Measurements from ENCODE around the gene CADM4. TPM values are rescaled to one million over a fixed set of nuclear protein-coding genes. Genes with fewer than 3 reads are reported as not detected.
A peak's percentile ranks its signal among the peaks of the same experiment; 100 is the strongest.

The CADM4 gene
- 23.1 and 25.0 TPM in 2 replicates for total RNA-seq (2021; fragmentation: NEBNext Ultra II Directional; extraction: Animal tissue kit (Norgen Biotek cat#: 25700))
- 13.5 and 20.7 TPM in 2 replicates for polyA plus RNA-seq (2011; rRNA removed)
- polyA plus RNA-seq (2011; cell fraction: cytosol; rRNA removed): 13.8 TPM
- polyA plus RNA-seq (2011; cell fraction: nucleus; rRNA removed): 16.9 TPM
- 20.2 to 29.4 TPM (median 26.6 TPM) in 4 replicates for polyA plus RNA-seq (2012, experiment 1 of 2)
- 12.6 TPM for polyA plus RNA-seq (2012, experiment 2 of 2)
- 33.6 TPM for polyA plus RNA-seq (2013, experiment 1 of 2)
- 39.6 TPM for polyA plus RNA-seq (2013, experiment 2 of 2)
- 6.4 and 8.3 TPM in 2 replicates for polyA minus RNA-seq (2011; rRNA and poly(A)+ RNA removed)
- 9.4 TPM for polyA minus RNA-seq (2011; cell fraction: cytosol; rRNA and poly(A)+ RNA removed)
- 3.7 TPM for polyA minus RNA-seq (2011; cell fraction: nucleus; rRNA and poly(A)+ RNA removed)
- long read RNA-seq, experiment 1, partial matches to known transcripts: 1 of 9 reads
- long read RNA-seq, experiment 1, other reads (novel, unspliced or antisense): 7 of 9 reads
- long read RNA-seq, experiment 2, partial matches to known transcripts: 4 of 5 reads
- long read RNA-seq, experiment 2, other reads (novel, unspliced or antisense): 1 of 5 reads

DNA sequence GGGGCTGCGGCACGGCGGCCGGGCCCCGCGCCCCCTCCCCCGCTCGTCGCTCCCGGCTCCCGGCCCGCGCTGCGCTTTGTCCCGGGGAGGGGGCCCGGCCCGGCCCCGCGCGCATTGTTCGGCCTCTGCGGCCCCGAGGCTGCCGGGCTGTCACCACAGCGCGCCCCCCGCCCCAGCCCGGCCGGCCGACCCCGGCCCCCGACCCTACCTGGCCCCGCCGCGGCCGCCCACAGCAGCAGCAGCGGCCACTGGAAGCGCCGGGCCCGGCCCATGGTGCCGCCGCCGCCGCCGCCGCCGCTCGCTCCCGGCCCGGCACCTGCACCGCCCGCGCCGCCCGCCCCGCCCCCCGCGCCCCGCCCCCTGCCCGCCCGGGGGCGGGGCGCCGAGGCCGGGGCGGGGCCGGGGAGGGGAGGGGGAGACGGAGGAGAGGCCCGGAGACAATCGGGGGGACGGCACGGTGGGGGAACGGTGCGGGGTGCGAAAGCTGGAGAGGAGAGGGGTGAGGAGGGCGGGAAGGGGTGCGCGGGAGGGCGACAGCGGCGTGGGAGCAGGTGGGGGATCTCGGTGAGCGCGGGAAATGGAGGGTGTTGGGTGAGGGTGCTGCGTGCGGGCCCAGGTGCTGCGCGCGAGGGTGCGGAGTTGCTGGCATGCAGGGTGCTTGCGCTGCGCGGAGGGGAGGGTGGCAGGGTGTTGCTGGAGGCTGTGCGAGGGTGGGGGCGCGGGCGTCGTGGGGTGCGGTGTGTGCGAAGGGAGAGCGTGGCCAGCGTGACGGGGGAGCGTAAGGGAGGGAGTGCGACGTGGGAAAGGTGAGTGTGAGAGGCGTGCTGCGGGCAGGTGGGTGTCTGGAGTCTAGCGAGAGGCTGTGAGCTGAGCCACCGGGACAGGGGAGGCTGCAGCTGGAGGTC is at the start of gene CADM4:
TSS of gene CADM4 (minus strand) at position 332 of the 905 bp plus-strand sequence. CDS start at position 272, 60 bp downstream.
- Histone ChIP-seq H3K79me2 (ENCODE audit: control insufficient read depth in 1 of 2, insufficient read depth in 2 of 2, low read length in 2 of 2) (no peaks in the 10 kb centered on the region), H4K20me1 (replicated peaks in 1 of 2; ENCODE audit: control insufficient read depth in 1 of 2, insufficient read depth in 2 of 2, low read length in 2 of 2) (no peaks in the 10 kb centered on the region), H3K9ac (replicated peaks in 1 of 4; ENCODE audit: extremely low read depth in 1 of 4, low read depth in 3 of 4, low read length in 3 of 4) (peak within 1 kb of the TSS in 2 of 4 experiments; percentile 43 to 51; a peak in 4 of 7 replicates), H2BK120ac (replicated peaks; ENCODE audit: low read depth, low read length) (no peak within 1 kb of the TSS), H3K4me2 (ENCODE audit: insufficient read depth in 1 of 2, low read depth in 2 of 2, low read length in 2 of 2) (peak within 1 kb of the TSS; percentile 89 to 92), H3K4ac (replicated peaks; ENCODE audit: insufficient read length, low read depth, low read length) (no peak within 1 kb of the TSS), H4K91ac (replicated peaks; ENCODE audit: insufficient read length, low read length) (peak within 1 kb of the TSS; percentile 48), H3K4me1 (replicated peaks in 1 of 4; ENCODE audit: control insufficient read depth in 3 of 4, insufficient read depth in 4 of 4, low read length in 3 of 4) (peaks cover 6 to 24% (median 16%) of the 10 kb centered on the region in 4 experiments), H3K23ac (ENCODE audit: insufficient read length) (no peak within 1 kb of the TSS), H3K18ac (ENCODE audit: extremely low read depth, low read length) (peak within 1 kb of the TSS; percentile 65), H3K27ac (ENCODE audit: low read depth, low read length) (no peak within 1 kb of the TSS), H3K14ac (ENCODE audit: insufficient read length) (no peak within 1 kb of the TSS), H4K8ac (ENCODE audit: extremely low read depth, insufficient read depth, low read length) (no peak within 1 kb of the TSS; the same call in 1 of the 2 replicates), H3K79me1 (ENCODE audit: low read depth, low read length) (peaks cover 2% of the 10 kb centered on the region; the same call in 1 of the 2 replicates), H2BK12ac (ENCODE audit: low read depth, low read length) (peak within 1 kb of the TSS; percentile 78; the same call in 1 of the 2 replicates), H2BK20ac (ENCODE audit: low read length) (0 out of 2 replicates have a peak within 1 kb of the TSS, but pooled peaks have one; percentile 72), H2AFZ (ENCODE audit: low read length) (no peak within 1 kb of the TSS; the same call in 1 of the 2 replicates), H3K56ac (replicated peaks; ENCODE audit: insufficient read length, low read depth, low read length) (no peak within 1 kb of the TSS), H3K36me3 (ENCODE audit: control insufficient read depth in 2 of 4, insufficient read depth in 4 of 4, low read length in 3 of 4) (no peaks in the 10 kb centered on the region), H3K4me3 (ENCODE audit: extremely low read depth in 1 of 4, insufficient read depth in 2 of 4, low read depth in 3 of 4, low read length in 4 of 4) (peak within 1 kb of the TSS; percentile 72 to 92 (median 82)), H3K23me2 (ENCODE audit: low read depth, low read length) (peaks cover 18% of the 10 kb centered on the region), H2AK5ac (ENCODE audit: low read depth, low read length) (no peak within 1 kb of the TSS; the same call in 1 of the 2 replicates), H2BK15ac (ENCODE audit: low read length) (peak within 1 kb of the TSS; percentile 92; the same call in 1 of the 2 replicates), H2BK5ac (ENCODE audit: low read depth, low read length) (peak within 1 kb of the TSS; percentile 85; the same call in 1 of the 2 replicates), H3K27me3 (replicated peaks in 1 of 4; ENCODE audit: control insufficient read depth in 3 of 4, extremely low read depth in 1 of 4, insufficient read depth in 3 of 4, low read length in 3 of 4) (peaks cover 11 to 48% (median 29%) of the 10 kb centered on the region in 4 experiments), H3K9me3 (ENCODE audit: insufficient read depth in 2 of 2, low read depth in 1 of 2, low read length in 1 of 2) (no peaks in the 10 kb centered on the region), H4K5ac (ENCODE audit: insufficient read length, low read depth, low read length) (no peak within 1 kb of the TSS)
- 0% methylated on average over 2 of the region's 110 CpGs; no CpG with 5 or more reads in 1 of the 2 experiments for WGBS, 2 experiments (ENCODE audit: extremely low coverage in 1 of 2, insufficient coverage in 1 of 2, insufficient read length in 1 of 2, insufficient replicate concordance in 2 of 2, low coverage in 1 of 2, low lambda C conversion rate in 2 of 2, missing lambda C conversion rate in 1 of 2)
- CTCF ChIA-PET (ENCODE audit: partially characterized antibody): no interaction called here
- POLR2A ChIA-PET (ENCODE audit: partially characterized antibody): interaction anchor here (1.5 to 1.7 kb wide), 2 partner anchors 11 to 18 kb away, joined by 3 to 4 read pairs; no protein-coding TSS in a partner anchor
- FAIRE-seq (no peak), DNase-seq (ENCODE audit: low read depth in 1 of 2, low spot score in 2 of 2) (peak in 1 of 2 experiments; percentile 66)
- TF ChIP-seq MAX (IDR thresholded peaks at IDR 0.05) (peak; percentile 85), E2F6 (IDR thresholded peaks at IDR 0.05) (peak; percentile 94), ZNF274 (IDR thresholded peaks at IDR 0.05; ENCODE audit: borderline replicate concordance, extremely low read depth, low read length) (no peak), SIN3A (conservative IDR thresholded peaks at IDR 0.05 in 1 of 2, IDR thresholded peaks at IDR 0.05 in 1 of 2; ENCODE audit: low read depth in 1 of 2, low read length in 2 of 2) (0 out of 4 replicates have a peak, but pooled peaks of 1 of the 2 experiments have one; percentile 20), USF2 (IDR thresholded peaks at IDR 0.05; ENCODE audit: low read length) (peak; percentile 22; the same call in 1 of the 2 replicates)
